ENCODE data around the gene GPHN.

- no peak for TF ChIP-seq POLR2A (IDR thresholded peaks at IDR 0.05)
- TF ChIP-seq CTCF (IDR thresholded peaks at IDR 0.05) = no peak
These were observed 713.5 kb downstream of the GPHN start for GRCh38 chr14:67221248-67221981.

Measured in upper lobe of left lung (tissue), 4 donors.